ENCODE data around the gene UBE2N.

Gene UBE2N

DNA sequence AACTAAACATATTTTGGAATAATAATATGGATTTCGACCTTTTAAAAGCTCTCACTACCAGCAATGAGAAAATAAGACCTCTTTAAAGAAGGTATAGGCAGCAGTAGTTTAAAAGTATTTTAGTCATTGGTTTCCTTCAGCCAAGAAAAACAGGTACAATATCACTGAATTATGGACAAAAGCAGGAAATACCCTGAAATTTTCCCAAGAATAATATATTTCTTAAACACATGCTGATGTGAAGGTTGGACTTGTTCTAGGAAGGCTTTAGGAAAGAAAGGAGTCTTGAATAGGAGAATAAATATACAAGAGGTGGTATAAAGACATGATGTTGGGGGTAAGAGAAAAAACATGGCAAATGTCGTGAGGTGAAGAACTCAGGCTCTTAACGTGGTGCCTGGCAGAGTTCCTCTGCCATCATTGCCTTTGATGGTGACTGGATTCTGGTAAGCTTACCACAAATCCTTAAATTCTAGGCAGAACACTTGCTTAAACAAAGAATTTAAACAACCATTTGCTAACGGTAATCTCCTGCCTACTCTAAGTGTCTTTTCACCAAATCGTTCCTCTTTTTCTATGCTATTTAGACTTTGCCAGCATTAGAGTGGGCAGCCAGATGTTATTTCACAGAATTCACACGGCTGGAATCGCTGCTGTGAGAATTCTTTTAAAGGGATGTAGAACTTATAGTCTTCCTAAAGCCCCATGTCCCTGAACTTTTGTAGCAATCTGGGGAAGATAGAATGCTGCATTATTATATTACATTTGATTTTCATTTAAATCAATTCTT, 75.9 kb downstream of the UBE2N start:
- WGBS, 2 experiments (ENCODE audit: insufficient coverage in 2 of 2), result 82 to 92% methylated on average over 2 to 4 of the region's 7 CpGs
- no peak overlapping the region for H3K27ac ChIP-seq (ENCODE audit: low read depth, low read length, severe bottlenecking)
- H3K36me3 ChIP-seq (ENCODE audit: control insufficient read depth, insufficient read depth, low read length), result peaks cover 1% of the 10 kb centered on the region
- H3K9me3 ChIP-seq (ENCODE audit: control insufficient read depth, low read length), result no peaks in the 10 kb centered on the region
- no peaks in the 10 kb centered on the region for H3K4me1 ChIP-seq (ENCODE audit: control insufficient read depth, insufficient read depth, low read length, poor library complexity, severe bottlenecking)
- H3K4me3 ChIP-seq (ENCODE audit: extremely low read depth, insufficient read depth, low read length, poor library complexity, severe bottlenecking), result no peak overlapping the region

DNA sequence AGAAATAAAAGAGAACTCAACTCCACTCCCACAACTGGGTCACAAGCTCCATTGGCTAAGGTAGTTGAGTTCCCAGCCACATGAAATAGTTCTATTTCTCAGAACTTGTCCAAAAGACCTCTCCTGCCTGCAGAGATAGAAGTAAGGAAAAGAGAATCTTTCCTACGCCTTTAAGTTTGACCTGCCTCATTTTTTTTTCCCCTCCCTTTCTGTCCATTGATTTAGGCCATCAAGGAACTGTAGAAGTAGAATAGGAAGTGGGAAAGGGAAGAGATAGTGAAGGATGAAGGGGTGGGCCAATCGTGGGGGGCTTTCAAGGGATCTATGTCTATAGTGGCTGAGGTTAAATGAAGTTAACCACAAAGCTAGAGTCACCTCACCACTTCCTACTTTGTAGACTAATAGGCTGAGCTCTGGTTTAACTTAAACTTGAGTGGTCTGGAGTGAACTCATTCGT, 77.9 kb downstream of the UBE2N start:
- Histone ChIP-seq H3K4me1 (ENCODE audit: control insufficient read depth, insufficient read depth, low read length, poor library complexity, severe bottlenecking) (no peaks in the 10 kb centered on the region), H3K4me3 (ENCODE audit: extremely low read depth, insufficient read depth, low read length, poor library complexity, severe bottlenecking) (no peak overlapping the region), H3K36me3 (ENCODE audit: control insufficient read depth, insufficient read depth, low read length) (no peaks in the 10 kb centered on the region), H3K27ac (ENCODE audit: low read depth, low read length, severe bottlenecking) (no peak overlapping the region), H3K9me3 (ENCODE audit: control insufficient read depth, low read length) (no peaks in the 10 kb centered on the region)
- WGBS, 2 experiments (ENCODE audit: insufficient coverage in 2 of 2), result no CpG with 5 or more reads among the region's 3 CpGs

- Histone ChIP-seq H3K36me3 (ENCODE audit: control insufficient read depth, insufficient read depth, low read length) (no peaks in the 10 kb centered on the region), H3K27ac (ENCODE audit: low read depth, low read length, severe bottlenecking) (no peak overlapping the region), H3K4me3 (ENCODE audit: extremely low read depth, insufficient read depth, low read length, poor library complexity, severe bottlenecking) (no peak overlapping the region), H3K9me3 (ENCODE audit: control insufficient read depth, low read length) (no peaks in the 10 kb centered on the region), H3K4me1 (ENCODE audit: control insufficient read depth, insufficient read depth, low read length, poor library complexity, severe bottlenecking) (no peaks in the 10 kb centered on the region)
- WGBS, 2 experiments (ENCODE audit: insufficient coverage in 2 of 2), result 90 to 94% methylated on average over 3 to 4 of the region's 5 CpGs
Observed at GRCh38 chr12:93361151-93361919, 80.4 kb downstream of the UBE2N start.

GRCh38 chr12:93360688-93361087, 81.1 kb downstream of the UBE2N start:
- Histone ChIP-seq H3K4me1 (ENCODE audit: control insufficient read depth, insufficient read depth, low read length, poor library complexity, severe bottlenecking) (no peaks in the 10 kb centered on the region), H3K36me3 (ENCODE audit: control insufficient read depth, insufficient read depth, low read length) (no peaks in the 10 kb centered on the region), H3K9me3 (ENCODE audit: control insufficient read depth, low read length) (no peaks in the 10 kb centered on the region), H3K4me3 (ENCODE audit: extremely low read depth, insufficient read depth, low read length, poor library complexity, severe bottlenecking) (no peak overlapping the region), H3K27ac (ENCODE audit: low read depth, low read length, severe bottlenecking) (no peak overlapping the region)
- WGBS, 2 experiments (ENCODE audit: insufficient coverage in 2 of 2), result 83% methylated on average over 1 of the region's 2 CpGs; no CpG with 5 or more reads in 1 of the 2 experiments

- Histone ChIP-seq H3K27ac (ENCODE audit: low read depth, low read length, severe bottlenecking) (no peak overlapping the region), H3K36me3 (ENCODE audit: control insufficient read depth, insufficient read depth, low read length) (no peaks in the 10 kb centered on the region), H3K9me3 (ENCODE audit: control insufficient read depth, low read length) (no peaks in the 10 kb centered on the region), H3K4me1 (ENCODE audit: control insufficient read depth, insufficient read depth, low read length, poor library complexity, severe bottlenecking) (no peaks in the 10 kb centered on the region), H3K4me3 (ENCODE audit: extremely low read depth, insufficient read depth, low read length, poor library complexity, severe bottlenecking) (no peak overlapping the region)
- WGBS, 2 experiments (ENCODE audit: insufficient coverage in 2 of 2), result no CpG with 5 or more reads among the region's 2 CpGs
Observed at GRCh38 chr12:93358821-93359220, 82.9 kb downstream of the UBE2N start.

DNA sequence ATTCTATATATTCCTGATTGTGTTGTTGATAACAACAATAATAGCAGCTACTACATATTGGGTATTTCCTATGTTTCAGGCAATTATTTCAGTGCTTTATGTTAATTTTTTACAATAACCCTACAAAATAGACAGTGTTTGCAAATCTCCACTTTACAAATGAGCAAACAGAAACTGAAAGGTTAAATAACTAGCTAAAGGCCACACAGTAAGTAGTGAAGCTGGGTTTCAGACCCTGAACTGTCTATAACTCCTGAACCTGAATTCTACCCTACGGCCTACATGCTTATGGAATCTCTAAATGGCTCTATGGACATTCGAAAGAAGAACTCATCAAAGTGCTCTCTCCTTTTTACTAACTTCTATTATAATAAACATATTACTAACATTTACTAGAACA, 83.7 kb downstream of the UBE2N start:
- Histone ChIP-seq H3K4me3 (ENCODE audit: extremely low read depth, insufficient read depth, low read length, poor library complexity, severe bottlenecking) (no peak overlapping the region), H3K36me3 (ENCODE audit: control insufficient read depth, insufficient read depth, low read length) (no peaks in the 10 kb centered on the region), H3K9me3 (ENCODE audit: control insufficient read depth, low read length) (no peaks in the 10 kb centered on the region), H3K27ac (ENCODE audit: low read depth, low read length, severe bottlenecking) (no peak overlapping the region), H3K4me1 (ENCODE audit: control insufficient read depth, insufficient read depth, low read length, poor library complexity, severe bottlenecking) (no peaks in the 10 kb centered on the region)
- 100% methylated on average over 1 of the region's 2 CpGs; no CpG with 5 or more reads in 1 of the 2 experiments for WGBS, 2 experiments (ENCODE audit: insufficient coverage in 2 of 2)

DNA sequence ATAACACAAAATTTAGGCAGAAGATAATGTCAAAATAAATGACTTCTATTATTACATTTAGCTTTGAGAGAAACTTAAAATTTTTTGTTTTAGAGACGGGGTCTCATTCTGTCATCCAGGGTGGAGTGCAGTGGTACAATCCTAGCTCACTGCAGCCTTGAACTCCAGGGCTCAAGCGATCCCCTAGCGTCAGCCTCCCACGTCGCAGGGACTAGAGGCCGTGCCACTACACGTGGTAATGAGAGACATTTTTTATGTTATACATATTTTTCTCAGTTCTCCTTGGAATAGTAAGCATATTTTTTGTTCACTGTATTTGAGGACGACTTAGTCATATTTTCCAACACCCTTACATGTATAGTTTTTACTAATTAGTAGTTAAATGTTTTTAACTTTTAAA, 85.5 kb downstream of the UBE2N start:
- no peak overlapping the region for H3K4me3 ChIP-seq (ENCODE audit: extremely low read depth, insufficient read depth, low read length, poor library complexity, severe bottlenecking)
- no peak overlapping the region for H3K27ac ChIP-seq (ENCODE audit: low read depth, low read length, severe bottlenecking)
- H3K4me1 ChIP-seq (ENCODE audit: control insufficient read depth, insufficient read depth, low read length, poor library complexity, severe bottlenecking), result no peaks in the 10 kb centered on the region
- no peaks in the 10 kb centered on the region for H3K9me3 ChIP-seq (ENCODE audit: control insufficient read depth, low read length)
- H3K36me3 ChIP-seq (ENCODE audit: control insufficient read depth, insufficient read depth, low read length), result no peaks in the 10 kb centered on the region
- WGBS, 2 experiments (ENCODE audit: insufficient coverage in 2 of 2), result 50% methylated on average over 1 of the region's 8 CpGs; no CpG with 5 or more reads in 1 of the 2 experiments
